Measurements from ENCODE around the gene TTYH3.

The TTYH3 gene

DNA sequence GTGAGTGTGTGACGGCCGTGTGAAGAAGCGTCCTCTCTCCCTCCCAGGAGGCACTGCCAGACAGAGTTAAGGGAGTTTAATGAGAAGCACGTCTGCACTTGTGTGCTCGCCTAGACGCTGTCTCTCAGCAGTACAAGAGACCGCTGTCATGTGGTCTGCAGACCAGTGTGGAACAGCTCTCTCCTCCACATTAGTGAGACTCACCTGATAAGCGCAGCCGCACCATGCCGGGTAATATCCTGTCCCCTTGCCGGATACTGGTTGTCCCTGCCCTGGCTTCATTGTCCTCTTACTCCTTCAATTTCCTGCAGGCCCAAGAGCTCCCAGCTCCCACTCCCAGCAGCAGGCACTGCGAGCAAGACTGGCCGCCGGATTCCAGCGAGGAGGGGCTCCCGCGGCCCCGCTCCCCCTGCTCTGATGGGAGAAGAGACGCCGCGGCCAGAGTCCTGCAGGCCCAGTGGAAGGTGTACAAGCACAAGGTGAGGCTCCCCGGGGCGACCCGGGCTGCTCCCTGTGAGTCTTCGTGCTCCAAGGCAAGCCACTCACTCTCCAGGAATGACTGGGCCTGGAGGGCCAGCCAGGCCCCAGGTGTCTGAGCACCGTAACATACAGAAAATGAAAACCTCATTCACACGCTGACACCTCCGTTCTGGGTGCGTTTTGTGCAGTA lies 33.5 kb upstream of the TTYH3 start:
- H3K79me1 ChIP-seq (ENCODE audit: low read length) = no peaks in the 10 kb centered on the region
- no peak overlapping the region for H2BK5ac ChIP-seq (ENCODE audit: low read depth, low read length, poor library complexity)
- H3K9me3 ChIP-seq (ENCODE audit: insufficient read depth, low read depth, low read length) = no peaks in the 10 kb centered on the region
- H3K27ac ChIP-seq (ENCODE audit: low read depth, low read length) = no peak overlapping the region
- H3K27me3 ChIP-seq (ENCODE audit: insufficient read depth, low read length) = no peaks in the 10 kb centered on the region
- no peak overlapping the region for H3K18ac ChIP-seq (ENCODE audit: low read length)
- peak; percentile 63 to 67 for DNase-seq
- no peak overlapping the region for H3K4me2 ChIP-seq (ENCODE audit: low read length)
- no peaks in the 10 kb centered on the region for H3K4me1 ChIP-seq (ENCODE audit: control insufficient read depth in 1 of 2, insufficient read depth in 2 of 2, low read length in 2 of 2)
- H3K79me2 ChIP-seq (ENCODE audit: control insufficient read depth, insufficient read depth, low read length, poor library complexity) = no peaks in the 10 kb centered on the region
- no peak overlapping the region for H2BK120ac ChIP-seq (ENCODE audit: insufficient read depth, low read length, poor library complexity)
- peaks cover 38 to 59% of the 10 kb centered on the region in 2 experiments for H3K36me3 ChIP-seq (ENCODE audit: control insufficient read depth in 1 of 2, insufficient read depth in 2 of 2, low read length in 2 of 2)
- no peak overlapping the region for H3K4me3 ChIP-seq (ENCODE audit: low read depth, low read length)
- no peak overlapping the region for H2BK12ac ChIP-seq (ENCODE audit: low read length)
- no CpG with 5 or more reads among the region's 29 CpGs for WGBS (ENCODE audit: extremely low coverage, insufficient coverage, insufficient read length)
- no peak overlapping the region for H3K23ac ChIP-seq (ENCODE audit: low read length)
- H3K4ac ChIP-seq (ENCODE audit: low read depth, low read length) = no peak overlapping the region
- H4K91ac ChIP-seq (ENCODE audit: low read depth, low read length) = no peak overlapping the region
- H3K9ac ChIP-seq (ENCODE audit: low read length) = no peak overlapping the region
- no peak overlapping the region for H2AFZ ChIP-seq (ENCODE audit: insufficient read depth, low read length, poor library complexity)
- no peak overlapping the region for H2AK5ac ChIP-seq (ENCODE audit: low read length)
- H4K12ac ChIP-seq (ENCODE audit: low read depth, low read length) = no peak overlapping the region
- no peak overlapping the region for H3K14ac ChIP-seq (ENCODE audit: low read length)
- H4K8ac ChIP-seq (ENCODE audit: low read depth, low read length) = peak overlapping the region; percentile 18

DNA sequence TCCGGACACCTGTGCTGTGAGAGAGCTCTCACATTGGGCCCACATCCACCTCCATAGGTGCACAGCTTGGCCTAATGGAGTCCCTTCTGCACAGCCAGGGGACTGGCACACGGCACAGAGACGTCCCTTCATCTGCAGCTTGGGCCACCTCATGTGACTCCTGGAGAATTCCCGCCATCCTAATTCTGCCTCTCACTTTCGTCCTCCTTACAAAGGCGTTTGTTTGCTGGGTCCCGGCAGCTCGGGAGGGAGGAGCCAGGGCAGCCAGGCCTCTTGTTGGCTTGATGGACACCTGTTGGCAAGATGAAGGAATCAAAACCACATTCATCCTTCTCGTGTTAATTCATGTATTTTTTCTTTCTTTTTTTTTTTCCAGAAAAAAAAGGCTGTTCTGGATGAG lies 30.7 kb upstream of the TTYH3 start:
- H4K91ac ChIP-seq (ENCODE audit: low read depth, low read length) = no peak overlapping the region
- peaks cover 27 to 42% of the 10 kb centered on the region in 2 experiments for H3K36me3 ChIP-seq (ENCODE audit: control insufficient read depth in 1 of 2, insufficient read depth in 2 of 2, low read length in 2 of 2)
- no peak overlapping the region for H3K4me2 ChIP-seq (ENCODE audit: low read length)
- no peak overlapping the region for H3K27ac ChIP-seq (ENCODE audit: low read depth, low read length)
- H3K79me2 ChIP-seq (ENCODE audit: control insufficient read depth, insufficient read depth, low read length, poor library complexity) = no peaks in the 10 kb centered on the region
- H3K4me1 ChIP-seq (ENCODE audit: control insufficient read depth in 1 of 2, insufficient read depth in 2 of 2, low read length in 2 of 2) = no peaks in the 10 kb centered on the region
- H4K8ac ChIP-seq (ENCODE audit: low read depth, low read length) = no peak overlapping the region
- no peaks in the 10 kb centered on the region for H3K79me1 ChIP-seq (ENCODE audit: low read length)
- no peak overlapping the region for H2AFZ ChIP-seq (ENCODE audit: insufficient read depth, low read length, poor library complexity)
- H2BK5ac ChIP-seq (ENCODE audit: low read depth, low read length, poor library complexity) = no peak overlapping the region
- H3K4me3 ChIP-seq (ENCODE audit: low read depth, low read length) = no peak overlapping the region
- no peak overlapping the region for H3K9ac ChIP-seq (ENCODE audit: low read length)
- no peak for DNase-seq
- H3K9me3 ChIP-seq (ENCODE audit: insufficient read depth, low read depth, low read length) = no peaks in the 10 kb centered on the region
- H4K12ac ChIP-seq (ENCODE audit: low read depth, low read length) = no peak overlapping the region
- no peak overlapping the region for H2BK12ac ChIP-seq (ENCODE audit: low read length)
- H3K27me3 ChIP-seq (ENCODE audit: insufficient read depth, low read length) = no peaks in the 10 kb centered on the region
- no CpG with 5 or more reads among the region's 9 CpGs for WGBS (ENCODE audit: extremely low coverage, insufficient coverage, insufficient read length)
- H2AK5ac ChIP-seq (ENCODE audit: low read length) = no peak overlapping the region
- no peak overlapping the region for H2BK120ac ChIP-seq (ENCODE audit: insufficient read depth, low read length, poor library complexity)
- no peak overlapping the region for H3K4ac ChIP-seq (ENCODE audit: low read depth, low read length)
- H3K14ac ChIP-seq (ENCODE audit: low read length) = no peak overlapping the region
- no peak overlapping the region for H3K23ac ChIP-seq (ENCODE audit: low read length)
- H3K18ac ChIP-seq (ENCODE audit: low read length) = no peak overlapping the region

DNA sequence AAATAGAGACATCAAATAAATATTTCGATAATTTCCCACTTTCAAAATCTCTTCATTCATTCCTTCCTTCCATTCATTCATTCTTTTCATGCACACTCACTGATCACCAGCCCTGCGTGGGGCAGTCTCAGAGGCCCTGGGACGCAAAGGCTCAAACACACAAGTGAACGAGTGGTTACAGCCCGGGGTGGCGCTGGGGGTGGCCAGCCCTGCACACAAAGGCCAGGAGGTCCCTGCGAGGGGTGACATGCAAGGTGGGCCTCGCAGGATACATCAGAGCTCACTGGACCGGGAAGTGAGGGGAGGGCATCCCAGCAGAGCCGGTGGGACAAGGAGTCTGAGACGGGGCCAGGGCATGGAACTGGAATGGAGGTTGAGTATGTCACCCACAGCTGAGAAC lies 29.9 kb upstream of the TTYH3 start:
- DNase-seq = no peak
- peaks cover 27 to 42% of the 10 kb centered on the region in 2 experiments for H3K36me3 ChIP-seq (ENCODE audit: control insufficient read depth in 1 of 2, insufficient read depth in 2 of 2, low read length in 2 of 2)
- no peak overlapping the region for H2BK5ac ChIP-seq (ENCODE audit: low read depth, low read length, poor library complexity)
- no peak overlapping the region for H2AFZ ChIP-seq (ENCODE audit: insufficient read depth, low read length, poor library complexity)
- H3K79me2 ChIP-seq (ENCODE audit: control insufficient read depth, insufficient read depth, low read length, poor library complexity) = no peaks in the 10 kb centered on the region
- no peak overlapping the region for H4K12ac ChIP-seq (ENCODE audit: low read depth, low read length)
- H3K27me3 ChIP-seq (ENCODE audit: insufficient read depth, low read length) = no peaks in the 10 kb centered on the region
- H2BK120ac ChIP-seq (ENCODE audit: insufficient read depth, low read length, poor library complexity) = no peak overlapping the region
- no peaks in the 10 kb centered on the region for H3K79me1 ChIP-seq (ENCODE audit: low read length)
- no peak overlapping the region for H4K91ac ChIP-seq (ENCODE audit: low read depth, low read length)
- WGBS (ENCODE audit: extremely low coverage, insufficient coverage, insufficient read length) = 100% methylated on average over 1 of the region's 11 CpGs
- peaks cover 2 to 4% of the 10 kb centered on the region in 2 experiments for H3K4me1 ChIP-seq (ENCODE audit: control insufficient read depth in 1 of 2, insufficient read depth in 2 of 2, low read length in 2 of 2)
- H3K9me3 ChIP-seq (ENCODE audit: insufficient read depth, low read depth, low read length) = no peaks in the 10 kb centered on the region
- H3K23ac ChIP-seq (ENCODE audit: low read length) = no peak overlapping the region
- H2BK12ac ChIP-seq (ENCODE audit: low read length) = no peak overlapping the region
- no peak overlapping the region for H3K27ac ChIP-seq (ENCODE audit: low read depth, low read length)
- no peak overlapping the region for H3K18ac ChIP-seq (ENCODE audit: low read length)
- no peak overlapping the region for H3K14ac ChIP-seq (ENCODE audit: low read length)
- H4K8ac ChIP-seq (ENCODE audit: low read depth, low read length) = no peak overlapping the region
- H3K4me3 ChIP-seq (ENCODE audit: low read depth, low read length) = no peak overlapping the region
- H3K4me2 ChIP-seq (ENCODE audit: low read length) = no peak overlapping the region
- H3K9ac ChIP-seq (ENCODE audit: low read length) = no peak overlapping the region
- no peak overlapping the region for H3K4ac ChIP-seq (ENCODE audit: low read depth, low read length)
- no peak overlapping the region for H2AK5ac ChIP-seq (ENCODE audit: low read length)

DNA sequence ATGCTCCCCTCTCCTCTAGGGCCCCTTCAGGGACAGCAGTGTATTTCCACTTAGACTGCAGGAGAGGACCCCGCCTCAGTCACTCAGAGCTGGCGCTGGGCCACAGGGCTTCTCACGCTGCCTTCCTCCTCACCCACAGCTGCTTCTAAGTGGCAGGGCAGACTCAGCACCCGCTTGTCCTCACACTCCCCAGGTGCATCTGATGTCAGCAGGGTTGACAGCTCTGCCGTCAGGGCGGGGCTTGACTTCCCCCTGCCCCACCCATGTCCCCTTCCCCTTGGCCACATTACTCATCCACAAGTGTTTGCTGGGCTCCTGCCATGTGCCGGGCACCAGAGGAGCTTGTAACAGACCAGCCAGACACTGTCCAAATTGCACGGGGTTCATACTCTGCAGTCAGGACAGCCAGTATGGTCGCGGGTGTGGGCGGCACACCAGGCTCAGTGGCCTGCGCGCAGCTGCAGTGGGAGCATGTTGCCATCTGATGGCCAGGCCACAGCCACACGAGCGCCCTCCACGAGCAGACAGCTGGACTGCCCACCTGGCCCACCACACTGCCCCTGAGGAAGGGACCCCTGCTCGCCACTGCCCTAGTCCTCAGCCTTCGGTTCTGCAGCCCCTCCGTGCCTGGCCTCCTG lies 29.3 kb upstream of the TTYH3 start:
- H2BK5ac ChIP-seq (ENCODE audit: low read depth, low read length, poor library complexity) = no peak overlapping the region
- H4K8ac ChIP-seq (ENCODE audit: low read depth, low read length) = no peak overlapping the region
- no CpG with 5 or more reads among the region's 19 CpGs for WGBS (ENCODE audit: extremely low coverage, insufficient coverage, insufficient read length)

More for the DNA sequence above, 29.3 kb upstream of the TTYH3 start:
- no peak overlapping the region for H3K14ac ChIP-seq (ENCODE audit: low read length)
- H4K12ac ChIP-seq (ENCODE audit: low read depth, low read length) = no peak overlapping the region
- no peak overlapping the region for H3K4me3 ChIP-seq (ENCODE audit: low read depth, low read length)
- no peak for DNase-seq
- H3K4me2 ChIP-seq (ENCODE audit: low read length) = no peak overlapping the region
- no peaks in the 10 kb centered on the region for H3K79me1 ChIP-seq (ENCODE audit: low read length)
- H3K9ac ChIP-seq (ENCODE audit: low read length) = no peak overlapping the region
- H3K23ac ChIP-seq (ENCODE audit: low read length) = no peak overlapping the region
- H3K4ac ChIP-seq (ENCODE audit: low read depth, low read length) = no peak overlapping the region
- no peak overlapping the region for H4K91ac ChIP-seq (ENCODE audit: low read depth, low read length)
- no peak overlapping the region for H2BK12ac ChIP-seq (ENCODE audit: low read length)
- no peak overlapping the region for H2AK5ac ChIP-seq (ENCODE audit: low read length)
- H3K18ac ChIP-seq (ENCODE audit: low read length) = no peak overlapping the region
- no peak overlapping the region for H2BK120ac ChIP-seq (ENCODE audit: insufficient read depth, low read length, poor library complexity)
- H3K79me2 ChIP-seq (ENCODE audit: control insufficient read depth, insufficient read depth, low read length, poor library complexity) = no peaks in the 10 kb centered on the region
- H3K27ac ChIP-seq (ENCODE audit: low read depth, low read length) = no peak overlapping the region
- peaks cover 23 to 38% of the 10 kb centered on the region in 2 experiments for H3K36me3 ChIP-seq (ENCODE audit: control insufficient read depth in 1 of 2, insufficient read depth in 2 of 2, low read length in 2 of 2)
- no peaks in the 10 kb centered on the region for H3K9me3 ChIP-seq (ENCODE audit: insufficient read depth, low read depth, low read length)
- no peaks in the 10 kb centered on the region for H3K27me3 ChIP-seq (ENCODE audit: insufficient read depth, low read length)
- no peak overlapping the region for H2AFZ ChIP-seq (ENCODE audit: insufficient read depth, low read length, poor library complexity)
- peaks cover 2 to 4% of the 10 kb centered on the region in 2 experiments for H3K4me1 ChIP-seq (ENCODE audit: control insufficient read depth in 1 of 2, insufficient read depth in 2 of 2, low read length in 2 of 2)
